Measurements from ENCODE around the gene TSPAN4.
A peak's percentile ranks its signal among the peaks of the same experiment; 100 is the strongest.

TSPAN4 gene

GRCh38 chr11:808427-809286 lies 34.0 kb upstream of the TSPAN4 start:
- DNase-seq = no peak

DNA sequence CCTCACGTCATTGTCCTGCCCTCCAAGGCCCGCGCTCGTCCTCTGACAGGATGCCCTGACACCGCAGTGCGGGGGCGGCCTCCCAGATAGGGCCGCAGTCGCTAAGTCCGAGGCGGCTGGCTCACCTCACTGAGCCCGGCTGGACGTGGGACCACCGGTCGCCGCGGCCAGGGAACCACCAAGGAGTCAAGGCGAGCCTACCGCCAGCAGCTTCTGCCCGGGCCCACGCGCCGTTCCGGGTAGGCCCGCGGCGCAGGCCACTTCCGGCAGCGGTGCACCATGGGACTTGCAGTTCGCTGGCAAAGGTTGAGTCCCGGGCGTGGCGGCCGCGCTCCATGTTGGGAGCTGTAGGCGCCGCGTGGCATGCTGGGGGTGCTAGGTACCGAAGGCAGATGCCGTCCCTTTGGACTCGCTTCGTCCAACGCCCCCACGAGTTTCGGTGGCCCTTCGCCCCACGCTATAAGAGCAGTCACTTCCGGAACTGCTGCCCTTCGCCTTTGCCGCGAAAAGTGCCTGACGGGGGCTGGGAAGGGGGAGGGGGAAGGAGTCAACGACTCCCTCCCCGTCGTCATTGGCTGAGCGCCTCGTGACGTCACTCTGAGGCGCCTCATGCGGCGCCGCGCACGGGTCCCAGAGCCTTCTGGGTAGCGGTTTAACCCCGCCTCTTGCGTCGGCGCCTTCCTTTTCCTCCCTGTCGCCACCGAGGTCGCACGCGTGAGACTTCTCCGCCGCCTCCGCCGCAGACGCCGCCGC lies 33.2 kb upstream of the TSPAN4 start, which contains the start of gene RPLP2:
Gene RPLP2, plus strand, starts transcription at position 681 of the 753 bp plus-strand sequence. CDS start 268 bp downstream, outside the sequence.
- peak; percentile 87 for DNase-seq

- no peak for DNase-seq
Measured at GRCh38 chr11:810040-810567, 32.5 kb upstream of the TSPAN4 start.

DNA sequence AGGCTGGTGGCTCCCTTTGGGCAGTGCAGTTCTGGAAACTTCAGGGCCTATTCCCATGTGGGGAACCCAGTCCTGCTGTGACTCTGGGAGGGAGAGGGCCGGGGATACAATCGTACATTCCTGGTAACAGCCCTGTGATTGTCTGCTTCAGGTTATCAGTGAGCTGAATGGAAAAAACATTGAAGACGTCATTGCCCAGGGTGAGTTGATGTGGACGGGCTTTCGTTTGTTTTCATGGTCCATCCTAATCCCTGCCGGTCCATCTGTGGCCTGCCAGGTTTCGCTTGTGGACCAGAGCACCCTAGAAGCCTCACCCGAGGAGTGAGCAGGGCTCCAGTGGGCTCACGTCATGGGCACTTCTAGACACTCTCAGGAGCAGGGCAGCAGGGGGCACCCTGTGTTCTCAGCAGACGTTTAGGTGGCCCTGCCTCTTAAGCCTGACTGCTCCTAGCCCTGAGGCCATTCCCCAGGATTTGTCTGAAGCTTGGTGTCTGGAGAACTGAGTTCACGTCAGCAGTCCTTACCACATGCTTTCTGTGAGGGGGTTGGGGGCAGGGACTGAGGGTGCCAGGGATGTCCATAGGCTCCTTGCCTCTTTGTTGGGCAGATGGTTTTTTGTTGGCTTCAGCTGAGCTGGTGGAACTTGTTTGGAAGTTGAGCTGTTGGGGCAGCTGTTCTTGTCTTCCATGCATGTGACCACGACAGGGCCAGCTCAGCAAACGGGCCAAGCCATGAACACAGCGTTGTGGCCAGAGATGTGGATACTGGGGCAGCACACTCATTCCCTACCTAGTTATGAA lies 31.0 kb upstream of the TSPAN4 start:
- no peak for DNase-seq

GRCh38 chr11:812390-812789 lies 30.3 kb upstream of the TSPAN4 start:
- no peak for DNase-seq

- no peak for DNase-seq
Measured at GRCh38 chr11:813072-813455, 29.6 kb upstream of the TSPAN4 start.

- DNase-seq = no peak
Measured at GRCh38 chr11:813456-814096, 29.1 kb upstream of the TSPAN4 start.

DNA sequence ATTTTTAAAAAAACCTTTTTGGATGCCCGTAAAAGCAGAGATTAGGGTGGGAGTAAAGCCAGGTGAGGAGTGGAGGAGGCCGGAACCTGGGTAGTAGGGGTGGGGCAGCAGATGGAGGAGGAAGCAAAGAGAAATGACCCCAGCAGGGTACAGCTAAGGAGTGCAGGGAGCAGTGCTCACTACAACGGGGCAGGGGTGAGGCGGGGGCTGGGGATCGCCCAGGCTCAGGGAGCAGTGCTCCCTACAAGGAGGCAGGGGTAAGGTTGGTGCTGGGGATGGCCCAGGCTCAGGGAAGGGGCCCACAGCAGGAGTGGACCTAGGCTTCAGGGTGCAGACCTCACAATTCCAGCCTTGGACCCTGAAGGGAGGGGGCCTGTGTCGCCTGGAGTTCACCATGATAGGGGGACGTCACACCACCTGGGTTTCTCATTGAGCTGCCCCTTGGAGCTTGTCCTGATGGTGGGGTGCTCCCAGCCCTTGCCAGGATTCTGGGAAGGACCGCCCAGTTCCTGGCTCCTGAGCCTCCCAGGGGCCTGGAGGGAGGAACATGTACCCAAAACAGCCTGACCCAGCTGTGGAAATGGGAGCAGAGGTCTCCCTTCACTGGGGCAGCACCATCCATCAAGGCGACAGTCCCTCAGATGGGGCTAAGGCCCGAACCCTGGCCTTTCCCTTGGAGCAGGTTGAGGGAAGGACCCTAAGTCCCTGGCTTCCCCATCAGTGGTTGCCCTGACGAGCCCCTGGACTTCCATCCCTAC lies 26.8 kb upstream of the TSPAN4 start:
- DNase-seq = no peak

DNA sequence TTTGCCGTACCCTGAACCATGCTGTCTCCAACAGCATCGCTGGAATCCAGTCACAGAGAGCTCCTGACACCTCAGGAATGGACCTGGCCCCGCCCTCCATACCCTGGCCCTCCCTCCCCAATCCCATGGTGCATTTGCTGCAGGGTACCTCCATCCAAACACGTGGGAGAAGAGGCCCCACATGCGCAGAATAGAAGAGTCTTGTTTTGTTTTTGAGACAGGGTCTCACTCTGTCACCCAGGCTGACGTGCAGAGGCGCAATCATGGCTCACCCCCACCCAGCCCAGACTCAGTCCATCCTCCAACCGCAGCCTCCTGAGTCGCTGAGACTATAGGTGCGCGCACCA lies 26.2 kb upstream of the TSPAN4 start:
- DNase-seq = no peak

DNA sequence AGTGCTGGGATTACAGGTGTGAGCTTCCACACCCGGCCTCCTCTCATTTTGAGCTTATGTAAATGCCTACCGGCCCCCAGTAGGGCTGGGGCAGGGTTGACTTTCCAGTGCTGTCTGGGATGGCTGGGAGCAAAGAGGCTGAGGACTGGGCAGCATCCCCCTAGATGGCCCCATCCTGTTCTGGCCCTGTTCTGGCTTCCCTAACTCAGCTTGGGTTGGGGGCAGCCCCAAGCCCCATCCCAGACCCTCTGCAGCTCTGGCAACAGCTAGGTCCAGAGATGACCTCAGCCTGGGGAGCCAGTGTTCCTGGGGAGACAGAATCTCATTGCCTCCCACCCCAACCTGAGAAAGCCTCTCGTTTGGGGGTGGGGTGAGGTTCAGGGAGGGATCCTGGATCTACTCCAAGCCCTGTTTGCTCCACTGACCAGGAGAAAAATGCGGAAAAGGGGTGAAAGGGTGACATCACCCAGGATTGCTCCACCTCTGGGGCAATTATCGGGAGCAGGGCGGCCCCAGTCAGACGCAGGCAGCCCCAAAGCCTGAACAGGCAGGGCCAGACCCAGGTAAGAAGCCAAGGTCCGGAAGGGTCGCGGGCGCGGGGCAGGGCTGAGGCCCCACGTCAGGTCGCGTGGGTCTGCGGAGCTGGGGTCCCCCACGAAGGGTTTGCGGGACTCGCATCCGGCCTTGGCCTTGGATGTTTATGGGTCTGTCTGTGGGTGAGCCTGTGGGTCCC lies 24.1 kb upstream of the TSPAN4 start, which contains the start of gene PNPLA2:
Gene PNPLA2, plus strand, starts transcription at position 519 of the 733 bp plus-strand sequence. CDS start 805 bp downstream, outside the sequence.
- no peak for DNase-seq

- DNase-seq = peak; percentile 81
Measured at GRCh38 chr11:819129-819931, 23.3 kb upstream of the TSPAN4 start.

DNA sequence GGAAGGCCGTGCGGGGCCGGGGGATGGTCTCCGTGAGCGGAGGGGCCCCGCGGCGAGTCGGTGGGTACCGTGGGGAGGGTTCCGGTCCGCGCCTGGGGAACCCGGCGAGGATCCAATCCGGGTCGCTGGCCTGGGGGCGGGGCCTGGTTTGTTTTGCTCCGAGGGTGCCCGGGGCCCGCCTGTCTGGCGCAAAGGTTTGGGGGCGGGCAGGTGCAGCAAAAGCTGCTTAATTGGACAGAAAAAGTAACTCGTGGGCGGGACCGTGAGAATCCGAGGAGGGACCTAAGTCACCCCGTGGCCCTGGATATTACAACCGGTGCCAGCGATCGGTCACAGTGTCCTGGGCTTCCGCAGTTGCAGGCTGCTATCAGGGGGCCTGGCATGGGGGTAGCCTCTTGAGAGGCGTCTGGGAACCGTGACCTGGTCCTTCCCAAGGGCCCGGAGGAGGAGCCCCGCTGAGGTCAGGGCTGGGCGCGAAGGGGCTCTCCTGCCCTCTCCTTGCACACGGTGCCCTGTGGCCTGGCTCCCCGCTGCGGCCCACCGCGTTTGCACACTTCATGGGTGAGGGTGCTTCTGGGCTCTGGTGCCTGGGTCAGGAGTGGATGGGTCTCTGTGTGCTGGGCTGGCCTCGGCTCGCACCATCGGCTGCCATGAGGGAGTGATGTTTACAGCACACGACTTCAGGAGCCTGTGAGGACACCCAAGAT lies 22.6 kb upstream of the TSPAN4 start:
- peak; percentile 68 for DNase-seq

- DNase-seq = no peak
Measured at GRCh38 chr11:820655-821511, 21.8 kb upstream of the TSPAN4 start.

GRCh38 chr11:821512-822371 lies 20.9 kb upstream of the TSPAN4 start:
- no peak for DNase-seq

DNA sequence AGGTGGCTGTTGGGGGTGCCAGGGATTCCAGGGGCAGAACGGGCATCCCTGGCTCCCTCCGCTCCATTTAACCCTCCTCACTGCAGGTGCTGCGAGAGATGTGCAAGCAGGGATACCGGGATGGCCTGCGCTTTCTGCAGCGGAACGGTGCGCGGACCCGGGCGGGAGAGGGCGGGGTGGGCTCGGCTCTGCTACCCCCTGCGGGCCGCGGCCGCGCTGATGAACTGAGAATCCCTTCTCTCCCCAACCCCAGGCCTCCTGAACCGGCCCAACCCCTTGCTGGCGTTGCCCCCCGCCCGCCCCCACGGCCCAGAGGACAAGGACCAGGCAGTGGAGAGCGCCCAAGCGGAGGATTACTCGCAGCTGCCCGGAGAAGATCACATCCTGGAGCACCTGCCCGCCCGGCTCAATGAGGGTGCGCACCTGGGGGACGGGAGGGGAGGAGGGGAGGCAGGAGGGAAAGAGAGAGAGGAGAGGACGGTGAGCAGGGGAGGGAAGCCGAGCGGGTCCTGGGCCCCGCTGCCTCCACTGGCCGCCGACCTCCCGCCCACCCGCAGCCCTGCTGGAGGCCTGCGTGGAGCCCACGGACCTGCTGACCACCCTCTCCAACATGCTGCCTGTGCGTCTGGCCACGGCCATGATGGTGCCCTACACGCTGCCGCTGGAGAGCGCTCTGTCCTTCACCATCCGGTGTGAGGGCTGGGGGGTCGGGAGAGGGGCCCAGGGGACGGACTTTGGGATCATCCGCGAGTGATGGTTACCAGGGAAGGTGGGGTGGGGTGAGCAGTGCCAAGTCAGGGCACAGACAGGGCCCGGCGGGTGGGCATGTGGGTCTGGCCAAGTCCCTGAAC lies 19.0 kb upstream of the TSPAN4 start:
- peak; percentile 63 for DNase-seq

DNA sequence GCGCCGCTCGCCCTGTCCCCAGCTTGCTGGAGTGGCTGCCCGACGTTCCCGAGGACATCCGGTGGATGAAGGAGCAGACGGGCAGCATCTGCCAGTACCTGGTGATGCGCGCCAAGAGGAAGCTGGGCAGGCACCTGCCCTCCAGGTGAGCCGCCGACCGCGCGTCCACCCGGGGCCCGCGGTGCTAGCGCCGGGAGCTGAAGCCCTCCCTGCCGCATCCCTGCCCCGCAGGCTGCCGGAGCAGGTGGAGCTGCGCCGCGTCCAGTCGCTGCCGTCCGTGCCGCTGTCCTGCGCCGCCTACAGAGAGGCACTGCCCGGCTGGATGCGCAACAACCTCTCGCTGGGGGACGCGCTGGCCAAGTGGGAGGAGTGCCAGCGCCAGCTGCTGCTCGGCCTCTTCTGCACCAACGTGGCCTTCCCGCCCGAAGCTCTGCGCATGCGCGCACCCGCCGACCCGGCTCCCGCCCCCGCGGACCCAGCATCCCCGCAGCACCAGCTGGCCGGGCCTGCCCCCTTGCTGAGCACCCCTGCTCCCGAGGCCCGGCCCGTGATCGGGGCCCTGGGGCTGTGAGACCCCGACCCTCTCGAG lies 18.3 kb upstream of the TSPAN4 start:
- DNase-seq = peak; percentile 74

All from NCI-H510A (cell line).